Measurements from ENCODE around the gene NRSN1.

NRSN1 gene

GRCh38 chr6:24125980-24126379 is at the start of gene NRSN1:
NRSN1 (plus strand) TSS chr6:24126215; CDS start chr6:24134328, 8,113 bp downstream.
- TF ChIP-seq, protein P1, sequence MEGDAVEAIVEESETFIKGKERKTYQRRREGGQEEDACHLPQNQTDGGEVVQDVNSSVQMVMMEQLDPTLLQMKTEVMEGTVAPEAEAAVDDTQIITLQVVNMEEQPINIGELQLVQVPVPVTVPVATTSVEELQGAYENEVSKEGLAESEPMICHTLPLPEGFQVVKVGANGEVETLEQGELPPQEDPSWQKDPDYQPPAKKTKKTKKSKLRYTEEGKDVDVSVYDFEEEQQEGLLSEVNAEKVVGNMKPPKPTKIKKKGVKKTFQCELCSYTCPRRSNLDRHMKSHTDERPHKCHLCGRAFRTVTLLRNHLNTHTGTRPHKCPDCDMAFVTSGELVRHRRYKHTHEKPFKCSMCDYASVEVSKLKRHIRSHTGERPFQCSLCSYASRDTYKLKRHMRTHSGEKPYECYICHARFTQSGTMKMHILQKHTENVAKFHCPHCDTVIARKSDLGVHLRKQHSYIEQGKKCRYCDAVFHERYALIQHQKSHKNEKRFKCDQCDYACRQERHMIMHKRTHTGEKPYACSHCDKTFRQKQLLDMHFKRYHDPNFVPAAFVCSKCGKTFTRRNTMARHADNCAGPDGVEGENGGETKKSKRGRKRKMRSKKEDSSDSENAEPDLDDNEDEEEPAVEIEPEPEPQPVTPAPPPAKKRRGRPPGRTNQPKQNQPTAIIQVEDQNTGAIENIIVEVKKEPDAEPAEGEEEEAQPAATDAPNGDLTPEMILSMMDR (IDR thresholded peaks at IDR 0.05; ENCODE audit: low read depth, low read length): no peak
- no peak within 1 kb of the TSS for H3K4me3 ChIP-seq (ENCODE audit: low read depth, low read length)

- TF ChIP-seq, protein P1 (IDR thresholded peaks at IDR 0.05; ENCODE audit: low read depth, low read length): no peak
- no peak overlapping the region for H3K4me3 ChIP-seq (ENCODE audit: low read depth, low read length)
Measured at GRCh38 chr6:24078200-24078599, 47.8 kb upstream of the NRSN1 start.

GRCh38 chr6:24079076-24079475 is 46.9 kb upstream of the NRSN1 start:
- H3K4me3 ChIP-seq (ENCODE audit: low read depth, low read length): no peak overlapping the region
- TF ChIP-seq, protein P1 (IDR thresholded peaks at IDR 0.05; ENCODE audit: low read depth, low read length): no peak

DNA sequence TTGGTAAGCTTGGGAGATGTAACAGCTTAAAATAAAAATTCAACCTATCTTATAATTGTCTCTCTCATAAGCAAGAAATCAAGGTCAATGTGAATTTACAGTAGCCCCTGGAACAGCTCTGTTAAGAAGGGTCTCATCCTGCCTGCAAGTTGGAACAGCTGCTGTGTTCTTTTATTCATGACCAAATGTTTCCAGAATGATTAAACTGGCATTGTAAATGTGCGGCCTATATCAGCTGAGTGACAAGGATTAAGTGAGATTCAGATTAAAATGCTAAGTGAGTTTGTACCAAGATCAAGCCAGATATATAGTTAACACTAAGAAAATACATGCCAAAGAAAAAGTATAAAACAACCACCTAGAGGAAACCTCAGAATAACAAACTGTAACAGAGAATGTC is 45.3 kb upstream of the NRSN1 start:
- no peak overlapping the region for H3K4me3 ChIP-seq (ENCODE audit: low read depth, low read length)
- TF ChIP-seq, protein P1 (IDR thresholded peaks at IDR 0.05; ENCODE audit: low read depth, low read length): no peak

GRCh38 chr6:24089736-24090135 is 36.3 kb upstream of the NRSN1 start:
- TF ChIP-seq, protein P1 (IDR thresholded peaks at IDR 0.05; ENCODE audit: low read depth, low read length): no peak
- no peak overlapping the region for H3K4me3 ChIP-seq (ENCODE audit: low read depth, low read length)

DNA sequence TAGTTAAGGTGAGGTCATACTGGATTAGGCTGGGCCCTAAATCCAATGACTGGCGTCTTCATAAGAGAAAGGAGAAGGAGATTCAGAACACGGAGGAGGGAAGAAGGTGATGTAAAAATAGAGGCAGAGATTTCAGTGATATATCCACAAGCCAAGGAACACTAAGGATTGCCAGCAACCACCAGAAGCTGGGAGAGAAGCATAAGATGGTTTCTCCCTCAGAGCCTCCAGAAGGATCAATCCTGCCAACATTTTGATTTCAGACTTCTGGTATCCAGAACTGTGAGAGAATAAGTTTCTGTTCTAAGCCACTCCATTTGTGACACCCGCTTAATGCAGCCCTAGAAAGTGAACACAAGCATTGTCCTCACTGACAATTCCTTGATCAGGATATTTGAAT is 33.6 kb upstream of the NRSN1 start:
- TF ChIP-seq, protein P1 (IDR thresholded peaks at IDR 0.05; ENCODE audit: low read depth, low read length): no peak
- no peak overlapping the region for H3K4me3 ChIP-seq (ENCODE audit: low read depth, low read length)

DNA sequence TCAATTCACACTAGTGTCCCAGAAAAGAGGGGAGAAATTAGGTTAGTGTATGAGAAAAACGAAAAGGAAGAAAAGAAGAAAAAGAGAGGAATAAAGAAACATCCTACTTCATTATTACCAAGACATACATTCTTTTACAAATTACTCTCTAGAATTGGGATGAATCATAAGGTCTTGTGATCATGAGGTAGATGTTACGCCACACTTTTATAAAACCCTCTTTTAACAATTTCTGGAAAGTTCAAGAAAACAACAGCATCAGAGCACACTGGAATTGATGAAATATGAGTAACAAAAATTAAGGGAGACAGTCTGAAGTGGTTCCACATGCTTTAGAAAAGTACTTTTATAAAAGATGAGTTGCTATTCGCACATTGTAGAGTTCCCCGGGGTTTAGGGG is 32.6 kb upstream of the NRSN1 start:
- TF ChIP-seq, protein P1 (IDR thresholded peaks at IDR 0.05; ENCODE audit: low read depth, low read length): no peak
- H3K4me3 ChIP-seq (ENCODE audit: low read depth, low read length): no peak overlapping the region
